ENCODE measurements around the gene ZNF672.

DNA sequence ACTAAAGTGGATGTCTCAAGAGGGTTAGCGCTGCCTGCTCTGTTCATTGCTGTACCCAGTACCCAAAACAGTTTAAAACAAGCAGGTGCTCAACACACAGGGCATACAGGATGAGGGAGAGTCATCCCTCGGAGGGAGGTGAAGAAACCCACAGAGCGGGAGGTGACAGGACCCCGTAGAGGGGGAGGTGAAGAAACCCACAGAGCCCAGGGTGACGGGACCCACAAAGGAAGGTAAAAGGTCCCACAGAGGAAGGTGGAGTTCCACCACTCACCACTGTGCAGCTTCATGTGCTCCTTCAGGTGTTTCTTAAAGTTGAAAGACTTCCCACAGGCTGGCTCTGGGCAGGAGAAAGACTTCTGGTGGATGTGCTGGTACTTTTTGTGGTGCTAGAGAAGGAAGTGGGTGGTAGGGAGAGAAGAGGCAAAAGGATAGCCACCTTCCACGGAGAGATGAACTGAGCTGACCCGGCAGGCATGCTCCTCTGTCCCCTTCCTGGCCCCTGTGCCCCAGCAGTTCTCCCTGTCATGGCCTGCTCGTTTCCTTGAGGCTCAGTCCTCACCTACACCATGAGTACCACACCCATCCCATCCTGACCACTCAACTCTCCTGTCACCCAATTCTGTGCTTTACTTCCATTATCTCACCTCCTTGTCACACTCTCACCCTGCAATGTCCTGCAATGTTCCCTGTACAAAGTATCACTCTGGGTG is 15.8 kb downstream of the ZNF672 start:
- TF ChIP-seq YY1 (IDR thresholded peaks at IDR 0.05; ENCODE audit: insufficient read depth, insufficient read length): no peak
- no peak for TF ChIP-seq ZNF274 (IDR thresholded peaks at IDR 0.05; ENCODE audit: low read depth, low read length)
